Embryonic facial prominence (tissue), 1 donor: Measurements from ENCODE around the gene MAP3K12.
"Not testable (repeated sequence)": the region's sequence is repeated elsewhere in the genome, so short reads cannot be mapped to it uniquely, and the experiment has no call there.

Experiments
- DNase-seq: peaks from one replicate; pipeline ENCODE4 v3.0.0-alpha.2; 2016; ENCODE audit errors: extremely low spot score

MAP3K12 gene

GRCh38 chr12:53435326-53435725 is 63.9 kb downstream of the MAP3K12 start:
- not testable (repeated sequence) for DNase-seq

DNA sequence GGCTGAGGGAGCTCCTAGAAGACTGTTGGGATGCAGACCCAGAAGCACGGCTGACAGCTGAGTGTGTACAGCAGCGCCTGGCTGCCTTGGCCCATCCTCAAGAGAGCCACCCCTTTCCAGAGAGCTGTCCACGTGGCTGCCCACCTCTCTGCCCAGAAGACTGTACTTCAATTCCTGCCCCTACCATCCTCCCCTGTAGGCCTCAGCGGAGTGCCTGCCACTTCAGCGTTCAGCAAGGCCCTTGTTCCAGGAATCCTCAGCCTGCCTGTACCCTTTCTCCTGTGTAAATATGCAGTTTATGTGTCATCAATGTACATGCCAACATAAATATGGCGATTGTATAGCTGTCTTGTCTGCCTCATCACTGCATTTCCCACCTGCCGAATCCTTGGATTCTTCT is 68.1 kb downstream of the MAP3K12 start:
- no peak for DNase-seq

DNA sequence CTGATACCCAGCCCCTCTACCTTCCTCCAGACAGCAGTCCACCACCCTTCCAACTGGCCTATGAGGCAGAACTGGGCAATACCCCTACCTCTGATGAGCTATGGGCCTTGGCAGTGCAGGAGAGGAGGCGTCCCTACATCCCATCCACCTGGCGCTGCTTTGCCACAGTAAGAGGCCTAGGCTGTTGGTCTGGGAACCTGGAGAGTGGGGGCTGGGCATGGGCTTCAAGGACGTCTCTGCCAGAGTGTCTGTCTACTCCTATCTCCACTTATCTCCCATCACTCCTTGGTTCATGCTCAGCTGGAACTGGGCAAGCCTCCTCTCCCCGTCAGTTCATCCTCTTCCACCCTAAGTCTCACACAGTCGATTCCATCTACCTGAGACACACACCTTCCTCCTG is 69.1 kb downstream of the MAP3K12 start:
- DNase-seq = no peak
